GM19395 (cell line): ENCODE measurements around the gene EIF5A.

Source experiments
- ATAC-seq: cut with Tn5 transposase; IDR thresholded peaks from one replicate; pipeline ENCODE4 v1.9.1; 2021; ENCODE audit warnings: mild to moderate bottlenecking, moderate library complexity; ENCODE audit not compliant: unreplicated experiment

EIF5A gene

DNA sequence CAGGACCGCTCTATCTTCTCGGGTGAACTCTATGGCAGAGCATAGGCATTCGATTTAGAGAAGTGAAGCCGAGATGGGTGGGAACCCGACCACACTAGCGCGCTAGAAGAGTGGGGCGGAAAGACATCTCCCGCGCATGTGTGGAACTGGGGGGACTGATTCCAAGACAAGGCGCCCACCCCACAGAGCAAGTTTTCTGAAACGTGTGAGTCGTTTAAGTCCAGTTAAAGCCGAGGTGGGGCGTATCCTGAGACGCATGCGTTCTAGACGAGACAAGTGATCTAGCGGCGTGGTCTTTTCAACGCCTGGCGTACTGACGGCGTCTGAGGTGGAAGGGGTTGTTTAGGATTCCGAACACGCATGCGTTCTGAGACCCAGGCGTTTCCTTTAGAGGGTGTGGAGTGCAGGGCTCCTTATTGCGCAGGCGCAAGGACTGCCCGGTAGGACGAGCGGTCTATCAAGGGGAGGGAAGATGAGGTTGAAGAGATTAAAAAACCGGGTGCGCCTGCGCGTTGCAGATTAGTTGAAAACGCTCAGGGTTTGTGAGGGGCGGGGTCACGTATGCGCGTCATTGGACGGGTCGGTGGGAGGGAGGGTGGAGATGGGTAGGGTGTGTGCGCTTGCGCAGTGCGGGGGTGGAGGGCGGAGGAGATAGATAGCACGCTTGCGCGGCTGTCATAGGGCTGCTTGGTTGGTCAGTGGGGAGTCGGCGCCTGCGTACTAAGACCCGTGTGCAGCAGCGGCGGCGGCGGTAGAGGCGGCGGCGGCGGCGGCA lies at the start of gene EIF5A:
Gene EIF5A, plus strand, starts transcription at position 718 of the 775 bp plus-strand sequence. CDS start 2,008 bp downstream, outside the sequence.
- peak; percentile 72 for ATAC-seq

DNA sequence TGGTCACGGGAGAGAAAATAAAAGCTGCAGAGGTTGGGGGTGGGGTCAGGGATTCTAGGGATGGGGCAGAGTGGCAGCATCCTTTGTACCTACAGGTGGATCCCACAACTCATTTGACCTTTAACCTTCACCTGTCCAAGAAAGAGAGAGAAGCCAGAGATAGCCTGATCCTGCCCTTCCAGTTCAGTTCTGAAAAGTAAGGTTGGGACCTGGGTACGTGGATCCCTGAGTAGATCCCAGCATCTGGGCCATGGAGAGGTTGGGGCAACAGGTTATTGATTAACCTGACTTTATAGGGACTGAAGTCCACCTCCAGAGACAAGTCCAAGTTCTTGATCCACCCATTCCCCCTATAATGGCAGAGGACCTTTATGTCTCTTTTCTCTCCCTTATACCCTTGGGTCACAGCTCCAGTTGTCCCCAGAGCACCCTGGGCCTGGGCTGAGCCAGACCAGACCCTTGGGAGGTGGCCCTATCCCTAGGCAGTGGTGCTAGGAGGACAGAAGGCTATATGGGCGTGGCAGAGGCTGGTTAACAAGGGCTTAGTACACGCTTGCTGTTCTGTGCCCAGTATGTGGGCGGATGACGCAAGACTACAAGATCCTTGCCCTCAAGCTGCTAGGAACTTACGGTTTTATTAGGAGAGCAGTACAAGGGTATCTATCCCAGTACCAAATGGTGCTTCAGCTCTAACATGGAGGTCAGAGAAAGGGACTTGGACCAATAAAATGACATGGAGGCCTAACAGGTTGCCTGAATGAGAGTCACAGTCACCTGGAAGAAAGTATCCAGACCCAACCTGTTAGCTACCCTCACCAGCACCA lies 48.5 kb upstream of the EIF5A start:
- ATAC-seq: no peak

DNA sequence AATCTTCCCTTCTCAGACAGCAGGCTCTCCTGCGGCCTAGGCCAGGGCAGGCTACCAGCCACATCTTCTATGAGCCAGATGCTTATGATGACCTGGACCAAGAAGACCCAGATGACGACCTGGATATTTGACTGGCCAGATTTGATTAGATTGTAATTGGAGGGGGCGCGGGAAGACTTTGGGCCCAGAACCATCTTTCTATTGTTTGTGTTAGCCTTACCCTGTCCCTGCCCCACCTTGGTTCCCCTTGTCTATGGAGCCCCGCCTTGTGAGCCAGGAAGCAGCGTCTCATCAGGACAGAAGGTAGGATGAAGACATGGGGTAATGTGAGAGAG lies 47.9 kb upstream of the EIF5A start:
- no peak for ATAC-seq

DNA sequence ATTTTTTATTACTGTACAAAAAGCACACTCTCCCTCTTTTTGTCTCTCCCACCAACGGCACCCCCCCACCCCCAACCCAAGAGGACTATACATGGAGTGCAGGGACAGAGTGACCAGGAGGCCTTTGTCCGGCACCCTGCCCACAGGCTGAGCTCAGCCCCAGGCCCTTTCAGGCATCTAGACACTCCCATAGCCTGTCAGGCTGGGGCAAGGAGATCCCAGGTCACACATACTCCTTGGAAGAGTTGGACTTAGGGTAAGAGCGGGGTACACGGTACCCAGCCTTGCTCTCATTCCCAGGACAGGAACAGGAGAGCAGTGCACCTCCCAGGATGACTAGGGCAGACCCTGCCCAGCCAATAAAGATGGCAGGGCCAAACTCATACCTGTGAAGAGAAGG lies 47.3 kb upstream of the EIF5A start:
- ATAC-seq: no peak

DNA sequence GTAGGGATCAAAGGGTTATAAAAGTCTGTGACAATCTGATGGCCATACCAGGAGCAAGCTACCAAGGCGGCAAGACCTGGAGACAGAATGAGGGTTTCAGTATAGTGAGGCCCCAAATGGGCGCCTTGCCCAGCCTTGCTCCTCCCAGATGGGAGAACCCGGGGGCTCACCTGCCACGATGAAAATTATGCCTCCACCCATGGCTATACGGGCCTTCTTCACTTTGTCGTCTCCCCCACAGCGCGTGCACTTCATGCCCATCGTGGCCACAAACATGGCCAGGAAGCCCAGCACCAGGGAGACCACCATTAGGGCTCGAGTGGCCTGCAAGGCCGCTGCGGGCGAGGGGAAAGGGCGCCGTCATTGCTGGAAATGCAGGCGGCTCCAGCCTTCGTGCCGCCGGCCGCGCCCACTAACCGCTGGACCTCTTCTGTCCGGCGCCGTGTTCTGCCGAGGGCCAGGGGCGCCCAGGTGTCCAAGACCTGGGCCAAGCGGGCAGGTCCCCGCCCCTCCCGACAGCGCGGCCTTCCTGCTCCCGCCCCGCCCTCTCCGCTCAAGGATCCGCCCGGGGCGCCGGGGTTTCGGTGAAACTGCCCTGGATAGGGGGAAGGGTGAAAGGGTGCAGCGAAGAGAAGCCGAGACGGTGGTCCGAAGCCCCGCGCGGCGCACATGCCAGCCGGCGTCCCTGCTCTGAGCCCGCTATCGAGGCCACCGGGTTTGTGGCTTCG lies 46.6 kb upstream of the EIF5A start:
- no peak for ATAC-seq

DNA sequence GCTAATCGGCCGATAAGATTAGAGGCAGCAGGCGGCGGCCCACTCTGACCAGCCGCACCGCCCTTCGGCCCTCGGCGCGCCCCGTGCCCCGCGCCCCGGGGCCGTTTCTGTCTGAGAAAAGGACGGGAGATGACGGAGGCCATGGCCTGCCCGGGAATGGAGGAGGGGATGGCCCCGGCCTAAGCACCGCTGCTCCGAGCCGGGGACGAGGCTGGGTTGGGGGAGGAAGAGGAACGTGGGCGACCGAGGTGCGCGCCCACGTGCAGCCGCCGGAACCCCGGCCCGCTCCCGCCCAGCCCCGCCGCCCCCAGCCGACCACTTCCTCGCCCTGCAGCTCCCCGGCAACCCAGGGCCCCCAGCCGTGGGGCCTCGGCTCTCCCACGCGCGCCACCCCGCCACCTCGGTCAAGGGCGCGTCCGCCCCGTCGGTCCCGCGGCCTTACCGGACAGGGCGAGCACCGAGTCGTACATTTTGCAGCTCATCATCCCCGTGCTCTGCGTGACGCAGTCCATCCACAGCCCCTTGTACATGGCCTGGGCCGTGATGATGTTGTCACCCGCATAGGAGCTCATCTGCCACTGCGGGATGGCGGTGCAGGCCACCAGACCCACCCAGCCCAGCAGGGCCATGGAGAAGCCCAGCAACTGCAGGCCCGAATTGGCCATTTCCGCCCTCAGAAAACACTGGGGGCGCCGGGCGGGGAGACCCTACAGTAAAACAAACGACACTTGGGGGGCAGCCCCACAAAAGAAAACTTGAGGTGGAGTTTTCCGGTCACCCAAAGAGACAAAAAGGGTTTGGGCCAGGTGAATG lies 45.8 kb upstream of the EIF5A start:
- no peak for ATAC-seq

DNA sequence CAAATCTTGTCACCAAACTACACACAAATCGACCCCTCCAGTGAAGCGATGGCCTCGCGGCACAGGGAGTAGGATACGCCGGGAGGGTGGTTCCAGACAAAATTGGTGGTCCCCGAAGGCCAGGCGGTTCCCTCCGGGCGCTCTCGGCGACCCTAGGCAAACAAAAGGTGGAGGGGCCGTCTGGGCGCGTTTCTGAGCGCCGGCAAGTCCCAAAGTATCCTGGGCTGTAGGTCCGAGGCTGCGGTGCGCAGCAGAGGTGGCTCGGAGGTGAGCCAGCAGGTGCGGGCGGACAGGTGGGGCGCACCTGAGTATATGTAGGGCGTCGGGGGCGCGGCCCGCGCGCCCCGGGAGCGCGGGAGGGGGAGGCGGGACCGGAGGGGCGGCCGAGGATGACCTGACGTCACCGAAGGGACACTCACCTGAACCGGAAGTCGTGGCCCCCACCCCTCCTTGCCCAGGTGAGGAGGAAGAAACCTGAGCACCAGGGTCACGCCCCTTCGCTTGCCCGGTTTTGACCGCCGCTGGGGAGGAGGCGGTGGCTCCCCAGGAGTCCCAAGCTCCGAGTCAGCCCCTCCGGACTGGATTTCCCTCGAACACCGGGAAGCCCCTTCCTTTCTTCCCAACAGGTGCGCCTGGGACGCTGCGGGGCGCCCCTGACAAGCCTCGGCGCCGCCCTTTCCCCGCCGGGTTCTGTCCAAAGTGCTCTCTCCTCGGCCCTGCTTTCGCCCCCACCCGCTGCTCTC lies 45.1 kb upstream of the EIF5A start, which contains the start of gene CLDN7:
Gene CLDN7, minus strand, starts transcription at position 287 of the 743 bp plus-strand sequence. CDS start 435 bp downstream, outside the sequence.
- no peak for ATAC-seq

DNA sequence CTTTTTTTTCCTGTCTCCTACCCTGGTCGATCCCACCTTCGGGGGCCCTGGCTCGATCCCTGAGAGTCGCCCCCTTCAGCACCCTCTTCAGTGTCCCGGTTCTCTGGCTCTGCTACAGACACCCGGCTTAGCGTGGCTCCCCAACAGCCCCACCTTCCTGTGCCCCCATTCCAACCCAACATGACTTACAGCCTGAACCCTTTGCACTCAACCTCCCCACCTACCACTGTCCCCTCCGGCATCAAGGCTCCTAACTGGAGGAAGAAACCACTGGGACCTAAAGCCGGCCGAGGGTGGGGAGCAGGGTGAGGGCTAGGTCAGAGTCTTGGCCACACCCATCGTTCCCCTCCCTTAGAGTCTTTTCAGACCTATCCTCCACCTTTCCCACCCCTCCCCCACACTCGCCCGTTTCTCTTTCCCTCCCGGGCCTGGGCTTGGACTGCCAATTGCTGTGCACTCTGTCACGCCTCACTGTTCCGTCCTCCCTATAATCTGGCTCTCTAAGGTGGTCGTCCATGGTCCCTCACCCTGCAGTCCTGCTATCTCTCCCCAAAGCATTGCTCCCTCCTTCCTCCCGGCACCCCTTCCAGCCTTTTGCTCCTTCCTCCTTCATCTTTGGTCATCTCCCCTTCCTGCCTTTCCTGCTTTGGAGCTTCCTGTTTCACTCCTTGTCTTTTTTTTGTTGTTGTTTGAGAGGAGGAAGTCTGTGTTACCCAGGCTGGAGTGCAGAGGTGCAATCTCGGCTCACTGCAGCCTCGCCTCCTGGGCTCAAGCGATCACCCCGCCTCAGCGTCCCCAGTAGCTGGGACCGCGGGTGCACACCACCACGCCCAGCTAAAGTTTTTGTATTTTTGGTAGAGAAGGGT lies 44.3 kb upstream of the EIF5A start:
- ATAC-seq: no peak

DNA sequence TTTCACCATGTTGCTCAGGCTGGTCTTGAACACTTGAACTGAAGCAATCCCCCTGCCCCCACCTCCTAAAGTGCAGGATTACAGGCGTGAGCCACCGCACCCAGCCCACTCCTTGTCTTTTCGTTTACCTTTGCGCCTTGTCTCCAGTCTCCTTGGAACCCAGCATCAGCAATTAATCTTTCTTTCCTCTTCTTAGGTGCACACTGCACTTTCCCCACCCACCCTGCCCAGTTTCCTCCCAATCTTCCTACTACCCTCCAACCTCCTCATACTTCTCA lies 43.7 kb upstream of the EIF5A start:
- ATAC-seq: no peak

DNA sequence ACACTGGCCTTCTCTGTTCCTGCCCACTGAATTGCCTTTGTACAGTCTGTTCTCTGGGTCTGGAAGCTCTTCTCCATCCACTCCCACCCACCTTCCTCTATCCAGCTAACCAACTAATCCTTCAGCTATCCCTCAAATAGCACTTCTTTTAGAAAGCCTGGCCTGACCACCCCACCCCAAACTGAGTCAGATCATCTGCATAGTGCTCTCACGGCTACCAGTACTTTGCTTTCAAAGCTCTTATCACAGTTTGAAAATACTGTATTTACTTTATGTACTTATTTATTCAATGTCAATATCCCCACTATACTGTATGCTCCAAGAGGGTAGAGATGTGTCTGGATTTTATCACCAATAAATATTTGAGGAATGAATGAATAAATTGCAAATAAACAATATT lies 40.6 kb upstream of the EIF5A start:
- ATAC-seq: no peak

DNA sequence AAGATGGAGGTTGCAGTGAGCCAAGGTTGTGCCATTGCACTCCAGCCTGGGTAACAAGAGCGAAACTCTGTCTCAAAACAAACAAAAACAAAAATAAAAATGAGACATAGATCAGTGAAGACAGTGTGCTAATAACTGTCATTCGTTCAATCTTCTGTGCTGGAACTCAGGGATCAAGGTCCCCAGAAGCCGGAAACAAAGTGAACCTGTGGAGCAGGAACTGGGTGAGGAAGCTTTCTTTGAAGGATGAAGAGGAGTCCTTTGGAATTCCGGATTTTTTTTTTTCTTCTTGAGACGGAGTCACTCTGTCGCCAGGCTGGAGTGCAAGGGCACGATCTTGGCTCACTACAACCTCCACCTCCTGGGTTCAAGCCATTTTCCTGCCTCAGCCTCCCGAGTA lies 28.0 kb upstream of the EIF5A start:
- no peak for ATAC-seq

DNA sequence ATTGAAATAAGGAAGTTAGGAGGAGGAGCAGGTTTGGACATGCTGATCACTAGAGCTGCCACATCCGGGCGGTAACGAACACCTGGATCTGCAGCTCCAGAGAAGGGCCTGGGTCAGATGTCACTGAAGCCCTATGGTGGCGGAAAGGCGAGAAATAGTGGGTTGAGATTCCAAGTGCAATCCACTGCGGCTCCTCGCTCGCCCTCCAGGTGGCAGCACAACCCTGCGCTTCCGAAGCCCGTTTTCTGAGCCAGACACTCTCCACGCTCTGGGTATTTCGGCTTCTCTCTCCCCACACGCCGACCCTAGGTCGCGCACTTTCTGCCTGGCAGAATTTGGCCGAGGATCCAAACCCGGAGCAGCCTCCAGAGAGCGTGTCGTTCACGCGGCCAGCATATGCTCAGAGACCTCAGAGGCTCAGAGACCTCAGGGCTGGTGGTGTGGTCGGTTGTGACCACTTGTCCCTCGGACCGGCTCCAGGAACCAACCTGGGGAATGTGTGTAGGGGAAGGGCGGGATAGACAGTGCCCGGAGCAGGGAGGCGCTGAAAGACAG lies 26.8 kb upstream of the EIF5A start:
- no peak for ATAC-seq

DNA sequence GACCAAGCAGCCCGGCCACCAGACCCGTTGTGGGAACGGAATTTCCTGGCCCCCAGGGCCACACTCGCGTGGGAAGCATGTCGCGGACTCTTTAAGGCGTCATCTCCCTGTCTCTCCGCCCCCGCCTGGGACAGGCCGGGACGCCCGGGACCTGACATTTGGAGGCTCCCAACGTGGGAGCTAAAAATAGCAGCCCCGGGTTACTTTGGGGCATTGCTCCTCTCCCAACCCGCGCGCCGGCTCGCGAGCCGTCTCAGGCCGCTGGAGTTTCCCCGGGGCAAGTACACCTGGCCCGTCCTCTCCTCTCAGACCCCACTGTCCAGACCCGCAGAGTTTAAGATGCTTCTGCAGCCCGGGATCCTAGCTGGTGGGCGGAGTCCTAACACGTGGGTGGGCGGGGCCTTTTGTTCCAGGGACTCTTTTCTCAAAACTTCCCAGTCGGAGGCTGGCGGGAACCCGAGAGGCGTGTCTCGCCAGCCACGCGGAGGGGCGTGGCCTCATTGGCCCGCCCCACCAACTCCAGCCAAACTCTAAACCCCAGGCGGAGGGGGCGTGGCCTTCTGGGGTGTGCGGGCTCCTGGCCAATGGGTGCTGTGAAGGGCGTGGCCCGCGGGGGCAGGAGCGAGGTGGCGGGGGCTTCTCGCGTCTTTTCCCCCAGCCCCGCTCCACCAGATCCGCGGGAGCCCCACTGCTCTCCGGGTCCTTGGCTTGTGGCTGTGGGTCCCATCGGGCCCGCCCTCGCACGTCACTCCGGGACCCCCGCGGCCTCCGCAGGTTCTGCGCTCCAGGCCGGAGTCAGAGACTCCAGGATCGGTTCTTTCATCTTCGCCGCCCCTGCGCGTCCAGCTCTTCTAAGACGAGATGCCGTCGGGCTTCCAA lies 26.1 kb upstream of the EIF5A start, which contains the start of gene SLC2A4:
Gene SLC2A4, plus strand, starts transcription at position 645 of the 879 bp plus-strand sequence. Its CDS starts 217 bp downstream, at position 862.
- ATAC-seq: no peak

DNA sequence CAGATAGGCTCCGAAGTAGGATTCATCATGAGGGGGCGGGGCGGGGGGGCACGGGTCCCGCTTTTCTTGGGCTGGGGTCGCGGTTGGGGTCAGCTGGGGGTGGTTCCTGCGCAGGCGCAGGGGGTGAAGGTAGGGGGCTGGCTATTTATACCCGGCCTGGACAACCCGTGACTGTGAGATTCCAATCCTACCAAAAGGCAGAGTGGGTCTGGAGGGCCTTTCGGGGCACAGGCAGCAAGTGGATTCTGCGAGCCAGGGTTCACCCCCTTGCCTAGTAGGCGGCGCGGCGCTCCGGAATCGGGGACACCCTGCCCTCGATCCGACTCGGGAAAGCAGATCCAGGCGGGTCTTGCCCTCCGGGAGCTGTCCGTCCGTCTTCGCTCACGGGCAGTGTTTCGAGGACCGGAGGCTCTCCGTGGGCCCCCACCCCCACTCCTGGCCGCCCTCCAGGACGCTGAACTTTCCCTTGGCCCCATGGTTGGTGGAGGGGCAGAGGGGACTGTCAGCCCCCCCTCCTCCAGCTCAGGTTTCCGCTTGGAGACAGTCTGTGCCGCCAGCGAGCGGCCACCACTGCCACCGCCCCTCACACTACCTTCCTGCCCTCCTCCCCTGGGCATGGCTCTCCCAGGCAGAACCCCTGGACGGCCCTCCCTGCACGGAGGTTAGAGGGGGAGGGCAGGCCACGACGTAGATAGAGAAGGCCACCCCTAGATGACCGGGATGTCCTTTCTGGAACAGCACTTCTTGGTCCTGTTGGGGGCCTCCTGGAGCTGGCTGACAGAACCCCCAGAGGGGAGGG lies 25.3 kb upstream of the EIF5A start:
- ATAC-seq: no peak

DNA sequence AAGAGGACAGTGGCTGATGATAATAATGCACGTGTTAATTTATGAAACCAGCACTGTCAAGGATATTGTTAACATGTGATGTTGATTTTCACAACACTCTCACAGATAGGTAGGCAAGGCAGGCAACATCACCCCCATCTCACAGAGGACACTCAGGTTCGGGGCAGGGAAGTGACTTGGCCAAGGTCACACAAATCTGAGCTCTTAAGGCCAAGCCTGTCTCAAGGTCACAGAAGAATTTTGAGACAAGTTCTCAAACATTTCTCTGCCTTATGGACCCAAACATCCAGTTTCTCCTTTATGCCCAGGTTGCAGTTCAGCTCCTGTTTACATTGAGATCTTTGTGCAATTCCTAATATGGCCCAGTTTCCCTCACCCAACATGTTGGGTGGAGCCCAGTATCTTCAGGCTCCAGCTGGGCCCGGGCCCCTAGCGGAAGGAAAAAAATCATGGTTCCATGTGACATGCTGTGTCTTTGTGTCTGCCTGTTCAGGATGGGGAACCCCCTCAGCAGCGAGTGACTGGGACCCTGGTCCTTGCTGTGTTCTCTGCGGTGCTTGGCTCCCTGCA lies 24.6 kb upstream of the EIF5A start:
- no peak for ATAC-seq

DNA sequence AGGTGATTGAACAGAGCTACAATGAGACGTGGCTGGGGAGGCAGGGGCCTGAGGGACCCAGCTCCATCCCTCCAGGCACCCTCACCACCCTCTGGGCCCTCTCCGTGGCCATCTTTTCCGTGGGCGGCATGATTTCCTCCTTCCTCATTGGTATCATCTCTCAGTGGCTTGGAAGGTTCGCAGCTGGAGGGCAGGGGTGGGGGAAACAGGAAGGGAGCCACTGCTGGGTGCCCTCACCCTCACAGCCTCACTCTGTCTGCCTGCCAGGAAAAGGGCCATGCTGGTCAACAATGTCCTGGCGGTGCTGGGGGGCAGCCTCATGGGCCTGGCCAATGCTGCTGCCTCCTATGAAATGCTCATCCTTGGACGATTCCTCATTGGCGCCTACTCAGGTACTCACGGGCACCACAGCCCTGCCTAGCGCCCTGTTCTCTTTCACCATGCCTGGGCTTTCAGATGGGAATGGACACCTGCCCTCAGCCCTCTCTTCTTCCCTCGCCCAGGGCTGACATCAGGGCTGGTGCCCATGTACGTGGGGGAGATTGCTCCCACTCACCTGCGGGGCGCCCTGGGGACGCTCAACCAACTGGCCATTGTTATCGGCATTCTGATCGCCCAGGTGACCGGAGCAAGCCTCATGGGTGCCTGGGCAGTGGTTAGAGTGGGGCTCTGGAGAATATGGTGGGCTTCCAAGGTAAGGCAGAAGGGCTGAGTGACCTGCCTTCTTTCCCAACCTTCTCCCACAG lies 23.8 kb upstream of the EIF5A start:
- ATAC-seq: no peak
